IPS DF 19.7 (cell line): ENCODE measurements around the gene KRTAP16-1.
A peak's percentile ranks its signal among the peaks of the same experiment; 100 is the strongest.

Experiments
- DNase-seq: peaks from one replicate; pipeline ENCODE4 v3.0.0-alpha.2; 2013; ENCODE audit warnings: low read depth, low spot score

KRTAP16-1 gene

DNA sequence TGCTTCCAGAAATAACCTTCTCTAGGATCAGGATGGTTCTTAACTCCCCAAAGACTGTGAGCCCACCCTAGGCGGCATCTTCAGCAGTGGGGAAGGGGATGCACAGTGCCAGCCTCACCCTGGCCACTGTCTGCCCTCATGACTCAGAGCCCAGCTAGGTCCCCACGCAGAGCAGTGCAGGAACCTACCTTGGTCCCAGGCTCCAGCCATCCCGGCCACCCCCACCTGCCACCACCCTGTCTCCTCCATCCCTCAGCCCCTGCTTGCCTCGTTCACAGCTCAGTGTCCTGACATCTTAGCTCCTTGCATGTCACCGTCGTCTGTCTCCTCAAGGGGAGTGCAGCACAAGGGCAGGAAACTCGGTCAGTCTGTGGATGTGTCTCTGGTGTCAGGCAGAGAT, 22.5 kb upstream of the KRTAP16-1 start:
- DNase-seq, result no peak

DNA sequence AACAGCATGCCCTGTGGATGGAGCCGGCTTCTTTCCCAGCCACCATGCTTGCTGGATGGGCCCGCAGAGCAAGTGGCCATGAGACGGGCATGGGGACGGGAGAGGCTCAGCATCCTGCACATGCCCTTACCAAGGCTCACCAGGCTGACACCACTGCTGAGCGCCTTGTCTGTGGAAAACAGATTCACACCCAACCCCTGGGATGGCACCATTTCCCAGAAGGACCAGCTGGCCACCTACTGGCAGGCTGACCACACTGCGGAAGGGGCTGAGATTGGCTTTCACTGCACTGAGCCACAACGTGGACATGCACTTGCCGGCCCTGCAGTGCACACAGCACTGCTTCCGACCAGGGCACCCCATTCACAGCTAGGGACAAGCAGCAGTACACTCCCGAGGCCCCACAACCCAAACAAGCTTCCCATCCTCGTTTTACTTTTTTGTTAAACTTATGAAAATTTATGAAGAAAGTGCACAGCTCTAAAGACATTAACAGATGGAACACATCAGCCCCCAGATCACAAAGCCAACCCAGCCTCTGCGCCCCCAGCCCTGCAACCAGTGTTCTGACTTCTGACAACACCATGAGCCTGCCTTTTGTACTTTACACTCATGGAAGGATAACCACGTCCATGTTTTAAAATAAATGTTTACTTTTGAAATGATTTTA, 20.3 kb upstream of the KRTAP16-1 start:
- peak; percentile 33 for DNase-seq

DNA sequence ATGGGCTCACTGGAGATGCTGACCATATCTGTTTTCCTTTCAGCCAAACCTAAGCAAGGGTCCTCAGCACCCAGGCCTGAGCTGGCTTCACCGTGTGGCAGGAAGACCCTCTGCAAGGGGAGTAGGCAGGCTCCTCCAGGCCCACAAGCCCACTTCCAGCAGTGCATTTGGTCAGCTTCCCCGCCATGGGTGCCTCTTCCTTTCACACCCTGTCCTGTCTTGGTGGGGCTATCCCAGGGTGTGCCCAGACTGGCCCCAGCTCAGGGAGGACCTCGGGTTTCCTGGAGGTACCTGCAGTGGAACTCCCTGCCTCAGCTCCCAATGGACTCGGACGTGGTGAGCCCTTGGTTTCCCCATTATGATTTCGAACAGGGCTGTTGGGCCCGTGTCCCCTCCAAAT, 19.1 kb upstream of the KRTAP16-1 start:
- no peak for DNase-seq

DNA sequence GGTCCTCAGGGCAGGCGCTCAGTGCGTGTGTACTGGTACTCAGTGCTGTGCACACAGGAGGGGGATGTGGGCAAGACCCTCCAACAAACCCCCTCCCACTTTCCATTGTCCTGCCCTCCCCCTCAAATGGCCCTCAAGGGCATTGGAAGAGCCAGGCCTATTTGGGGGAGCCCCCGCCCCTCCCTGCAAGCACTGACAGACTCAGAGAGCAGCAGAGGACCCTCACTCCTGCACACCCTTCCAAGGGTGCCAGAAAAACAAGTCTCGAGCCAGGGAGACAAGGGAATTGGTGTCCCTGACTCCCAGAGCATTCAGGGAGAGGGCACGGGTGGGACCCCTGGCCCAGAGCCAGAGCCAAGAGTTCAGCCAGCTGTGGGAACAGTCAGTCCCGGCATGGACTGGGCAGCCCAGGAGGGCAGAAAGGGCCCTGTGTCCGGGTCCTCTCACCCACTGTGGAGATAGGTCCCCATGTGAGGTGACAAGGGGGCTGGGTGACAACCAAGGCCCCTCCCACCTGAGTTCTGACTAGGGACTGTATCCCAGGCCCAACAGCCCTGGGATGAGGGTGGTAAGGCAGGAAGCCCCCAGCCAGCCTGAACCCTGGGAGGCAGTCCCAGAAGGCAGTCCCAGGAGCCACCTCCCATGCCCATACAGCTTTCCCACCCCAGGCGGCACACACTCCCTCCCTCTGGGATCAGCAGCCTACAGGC, 18.5 kb upstream of the KRTAP16-1 start:
- no peak for DNase-seq

DNA sequence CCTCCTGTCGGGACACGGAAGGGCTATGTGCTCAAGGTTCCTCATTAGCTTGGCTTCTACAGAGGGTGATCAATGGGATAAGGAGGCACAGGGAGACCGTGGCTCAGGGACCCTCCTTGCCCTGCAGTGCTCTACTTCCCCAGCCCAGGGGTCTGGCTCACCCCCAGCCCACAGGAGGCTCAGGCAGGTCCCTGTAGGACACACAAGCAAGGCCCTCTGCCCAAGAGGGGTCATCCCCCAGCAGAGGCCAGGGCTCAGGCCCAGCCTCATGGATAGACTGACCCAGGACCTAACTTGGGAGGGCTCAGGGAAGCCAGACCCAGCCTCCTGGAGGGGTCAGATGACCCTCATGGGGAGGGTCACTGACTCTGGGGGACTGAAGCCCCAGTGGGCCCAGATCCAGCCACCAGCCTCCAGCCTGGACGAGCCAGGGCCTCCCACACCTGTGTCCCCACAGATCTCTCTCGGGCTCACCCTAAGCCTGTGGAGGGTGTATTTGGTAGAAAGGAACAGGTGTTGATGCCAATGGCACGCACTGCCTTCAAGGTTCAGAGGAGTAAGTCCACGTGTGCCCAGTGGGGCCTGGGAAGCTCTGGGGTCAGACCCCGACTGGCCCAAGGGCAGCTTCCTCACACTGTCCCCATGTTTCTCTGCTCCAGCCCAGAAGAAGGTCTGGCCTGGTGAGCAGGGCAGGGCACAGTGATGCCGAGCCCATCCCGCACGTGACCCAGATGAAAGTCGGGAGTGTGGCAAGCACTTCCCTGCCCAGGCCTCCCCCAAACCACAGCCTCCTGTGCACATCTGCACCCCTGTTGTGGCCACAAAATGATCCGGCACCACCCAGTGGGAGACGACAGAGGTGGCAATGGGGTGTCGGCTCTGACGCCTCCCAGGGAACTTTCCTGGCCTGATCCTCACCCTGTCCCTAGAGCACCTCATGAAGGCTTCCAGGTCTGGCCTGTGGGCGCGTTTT, 17.4 kb upstream of the KRTAP16-1 start:
- no peak for DNase-seq

DNA sequence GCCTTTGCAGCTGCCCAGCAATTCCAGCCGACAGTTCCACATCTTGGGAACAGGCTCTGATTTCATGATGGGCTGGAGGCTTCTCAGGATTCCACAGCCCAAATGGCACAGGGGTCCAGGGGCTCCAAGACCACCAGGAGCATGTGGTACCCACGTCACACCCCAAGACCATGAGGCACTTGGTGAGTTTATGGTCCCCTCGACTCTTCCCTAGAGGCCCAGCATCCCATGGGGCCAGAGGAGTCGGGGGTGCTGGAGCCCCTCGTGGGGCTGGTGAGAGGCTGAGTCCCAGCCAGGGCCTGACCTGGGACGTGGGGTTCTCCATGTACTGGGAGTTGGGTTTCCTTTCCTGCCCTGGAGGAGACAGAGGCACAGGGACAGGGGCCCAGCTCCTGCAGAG, 16.5 kb upstream of the KRTAP16-1 start:
- DNase-seq, result no peak

DNA sequence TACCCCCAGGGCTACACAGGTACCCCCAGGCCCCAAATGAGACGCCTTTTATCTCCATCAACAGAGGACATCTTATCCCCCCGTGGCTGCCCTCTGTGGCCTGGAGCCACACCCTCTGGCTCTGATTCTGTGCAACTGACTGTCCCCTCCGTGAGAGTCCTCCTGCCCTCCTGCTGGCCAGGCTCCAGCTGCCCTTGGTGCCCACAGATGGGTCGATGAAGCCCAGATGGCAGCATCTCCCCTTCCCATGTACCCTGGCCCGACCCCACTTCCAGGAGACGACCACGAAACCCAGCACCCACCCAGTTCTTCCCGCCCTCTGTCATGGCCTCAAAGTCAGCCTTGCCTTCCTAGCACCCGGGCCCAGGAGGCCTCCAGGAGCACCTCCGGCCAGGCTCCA, 16.0 kb upstream of the KRTAP16-1 start:
- DNase-seq, result no peak

DNA sequence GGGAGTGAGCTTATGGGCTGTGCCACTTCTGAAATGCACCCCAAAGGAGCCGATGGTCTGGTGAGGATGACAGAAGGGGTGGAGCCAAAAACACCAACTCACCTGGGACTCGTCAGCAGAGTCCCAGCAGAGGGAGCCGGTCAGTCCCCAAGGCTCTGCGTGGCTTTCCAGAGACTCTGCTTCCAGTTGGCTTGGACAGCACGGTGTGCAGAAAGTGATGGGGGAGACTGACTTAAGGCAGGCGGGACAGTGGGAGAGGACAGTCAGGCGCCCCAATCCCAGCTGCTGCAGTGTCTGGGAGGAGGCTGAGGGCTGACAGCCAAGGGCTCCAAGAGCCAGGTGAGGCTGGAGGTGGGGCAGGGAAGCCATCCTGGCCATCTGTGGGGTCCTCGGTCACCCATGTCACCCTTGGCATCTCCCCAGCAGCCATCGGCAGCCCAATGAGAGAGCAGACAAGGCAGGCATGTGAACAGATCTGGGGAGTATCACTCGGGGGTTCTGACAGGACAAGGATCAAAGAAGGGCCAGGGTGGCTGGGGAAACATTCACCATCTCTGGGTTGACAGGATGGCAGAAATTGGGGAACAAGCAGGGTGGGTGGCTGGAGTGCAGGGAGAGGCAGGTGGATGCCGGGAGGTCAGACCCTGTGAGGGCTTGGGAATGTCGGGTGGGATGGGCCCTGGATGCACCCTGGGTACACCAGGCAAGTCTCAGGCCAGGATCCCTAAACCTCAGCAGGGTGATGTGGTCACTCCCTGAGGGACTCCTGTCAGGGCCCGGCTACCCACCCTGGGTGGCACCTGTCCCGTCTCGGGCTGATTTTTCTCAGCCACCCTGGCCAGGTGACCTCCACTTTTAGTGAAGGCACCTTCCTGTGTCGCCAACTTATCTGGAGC, 15.3 kb upstream of the KRTAP16-1 start:
- peak; percentile 42 for DNase-seq

DNA sequence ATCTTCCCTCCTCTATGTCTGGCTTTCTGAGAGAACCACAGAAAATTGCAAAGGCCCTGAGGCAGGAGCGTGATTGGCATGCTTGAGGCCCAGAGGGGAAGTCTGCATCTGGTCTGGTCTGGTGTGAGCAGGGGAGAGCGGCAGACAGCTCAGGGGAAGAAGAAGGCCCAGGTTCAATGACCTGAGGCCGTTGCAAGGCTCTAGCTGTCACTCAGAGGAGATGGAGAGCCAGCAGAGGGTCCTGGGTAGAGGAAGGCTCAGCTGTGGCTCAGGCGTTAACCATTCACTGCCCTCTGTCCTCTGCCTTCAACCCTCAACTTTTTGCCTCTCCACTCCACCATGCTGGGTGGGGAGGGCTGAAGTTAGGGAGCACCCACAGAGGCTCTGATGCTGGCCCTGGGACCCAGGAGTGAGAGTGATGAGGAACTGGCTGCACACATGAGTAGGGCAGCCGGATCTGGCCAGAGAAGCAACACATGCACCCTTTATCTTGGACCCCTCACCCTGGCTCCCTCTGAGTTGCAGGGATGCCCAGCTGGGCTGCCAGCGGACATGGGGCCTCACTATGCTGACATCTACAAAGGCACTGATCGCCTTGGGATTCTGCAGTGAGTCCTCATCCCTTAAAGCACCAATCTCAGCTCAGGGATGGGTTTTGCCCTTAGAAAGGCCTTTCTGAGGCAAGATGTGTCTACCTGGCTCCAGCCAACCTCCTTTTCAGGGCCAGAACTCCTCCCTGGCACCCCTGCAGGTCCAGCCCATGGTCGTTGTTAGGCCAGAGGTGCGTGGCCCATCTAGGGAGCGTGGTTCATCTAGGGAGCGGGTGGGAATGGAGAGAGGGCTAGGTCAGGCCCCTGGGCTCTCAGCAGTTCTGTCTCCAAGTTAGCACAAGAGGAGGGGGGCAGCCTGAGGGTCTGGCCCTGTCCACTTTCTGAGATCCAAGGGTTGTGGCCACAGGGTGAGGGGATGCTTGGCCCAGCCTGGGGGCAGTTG, 14.1 kb upstream of the KRTAP16-1 start:
- no peak for DNase-seq

DNA sequence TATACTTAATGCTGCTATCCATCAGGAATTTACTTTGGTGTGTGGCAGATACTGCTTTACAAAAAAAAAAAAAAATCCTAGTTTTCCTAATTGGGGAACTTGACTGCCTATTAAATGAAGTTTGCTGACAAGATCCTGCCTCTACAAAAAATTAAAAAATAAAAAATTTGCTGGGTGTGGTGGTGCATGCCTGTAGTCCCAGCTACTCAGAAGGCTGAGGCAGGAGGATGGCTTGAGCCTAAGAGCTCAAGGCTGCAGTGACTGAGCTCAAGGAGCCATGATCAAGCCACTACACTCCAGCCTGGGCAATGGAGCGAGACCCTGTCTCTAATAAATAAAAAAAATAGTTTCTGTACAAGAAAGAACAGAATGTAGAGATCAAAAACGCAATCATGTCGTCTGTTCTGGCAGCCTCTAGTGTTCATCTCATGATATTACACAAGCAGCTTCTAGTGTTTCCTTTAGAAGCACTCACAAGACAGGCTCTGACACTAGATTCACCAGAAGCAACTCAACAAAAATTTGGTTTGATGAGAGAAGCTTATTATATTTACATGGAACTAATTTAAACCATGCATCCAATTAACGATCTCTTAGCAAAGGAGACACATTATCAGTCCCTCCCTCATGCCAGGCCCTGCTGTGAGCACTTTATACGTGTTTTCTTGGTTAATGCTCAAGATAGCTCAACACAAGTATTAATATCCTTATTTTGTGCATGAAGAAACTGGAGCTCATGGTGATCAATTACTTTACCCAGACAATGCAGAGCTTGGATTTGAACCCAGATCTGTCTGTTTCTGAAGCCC, 13.2 kb upstream of the KRTAP16-1 start:
- DNase-seq, result no peak

DNA sequence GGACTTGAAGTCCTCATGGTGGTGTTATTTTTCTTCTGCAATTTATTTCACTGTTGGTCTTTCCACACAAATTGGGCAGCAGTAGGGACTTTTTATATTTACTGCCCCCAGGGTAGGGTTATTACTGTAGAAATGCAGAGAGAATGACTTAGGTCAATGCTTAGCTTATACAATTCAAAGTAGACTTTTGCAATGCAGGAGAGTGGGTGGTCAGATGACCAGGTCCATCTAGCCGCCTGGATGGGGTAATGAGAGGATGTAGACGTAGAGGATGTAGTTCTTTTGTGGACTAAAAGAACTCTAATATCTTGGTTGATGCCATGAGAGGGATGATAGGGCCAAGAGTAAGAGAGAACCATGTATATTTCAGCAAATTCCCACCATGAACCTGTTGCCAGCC, 9.1 kb upstream of the KRTAP16-1 start:
- no peak for DNase-seq

DNA sequence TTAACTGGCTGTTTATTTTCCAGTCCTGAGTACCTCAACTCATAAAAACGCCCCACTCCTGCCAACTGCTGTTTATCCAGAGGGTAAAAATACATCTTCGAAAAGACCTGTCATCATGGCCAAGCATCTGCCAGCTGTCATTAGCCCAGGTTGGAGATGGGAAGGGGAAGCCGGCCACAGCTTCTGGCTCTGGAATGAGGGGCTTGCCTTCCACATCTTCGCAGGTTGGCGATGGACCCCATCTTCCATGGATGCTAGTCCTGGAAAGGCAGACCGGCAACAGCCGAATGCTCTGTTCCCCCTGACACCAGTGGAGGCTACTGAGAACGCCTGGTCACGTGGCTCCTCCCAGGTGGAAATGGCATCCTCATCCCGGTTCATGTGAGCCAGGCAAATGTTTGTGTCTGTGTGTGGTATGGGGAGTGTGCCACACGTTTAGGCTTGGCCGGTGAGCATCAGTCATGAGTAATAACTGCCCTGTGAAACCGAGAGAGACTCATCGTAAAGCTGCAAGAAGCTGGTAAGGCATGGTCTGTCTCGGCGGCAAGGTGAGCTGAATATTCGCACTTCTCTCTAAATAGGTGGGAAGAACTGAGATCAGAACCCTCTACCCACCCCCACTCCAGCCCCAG, 6.8 kb upstream of the KRTAP16-1 start:
- DNase-seq, result no peak

DNA sequence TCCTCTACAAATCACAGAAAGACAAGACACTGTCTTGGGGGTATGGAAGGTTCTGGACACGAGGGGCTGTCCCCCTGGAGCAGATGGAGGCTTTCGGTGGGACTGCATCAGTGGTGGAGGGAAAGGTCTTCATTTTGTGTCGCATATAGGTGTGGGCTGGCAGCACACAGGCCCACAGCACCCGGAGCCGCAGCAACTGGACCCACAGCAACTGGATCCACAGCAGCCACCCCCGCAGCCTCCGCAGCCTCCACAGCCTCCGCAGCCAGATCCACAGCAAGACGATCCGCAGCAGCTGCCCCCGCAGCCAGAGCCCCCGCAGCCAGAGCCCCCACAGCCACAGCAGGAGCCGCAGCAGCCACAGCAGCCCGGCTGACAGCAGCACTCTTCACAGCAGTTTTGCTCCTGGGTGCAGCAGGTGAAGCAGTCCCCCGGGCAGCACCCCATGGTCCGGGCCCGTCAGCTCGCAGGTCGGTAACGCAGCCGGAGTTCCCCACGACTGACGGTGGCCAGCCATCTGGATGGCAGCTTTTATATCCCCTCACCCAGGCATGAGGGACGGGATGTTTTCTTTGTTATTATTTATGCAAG, 6.2 kb upstream of the KRTAP16-1 start, which contains the start of gene KRTAP17-1:
Gene KRTAP17-1, minus strand, starts transcription at position 507 of the 591 bp plus-strand sequence. Its CDS starts 60 bp downstream, at position 447.
- DNase-seq, result no peak

DNA sequence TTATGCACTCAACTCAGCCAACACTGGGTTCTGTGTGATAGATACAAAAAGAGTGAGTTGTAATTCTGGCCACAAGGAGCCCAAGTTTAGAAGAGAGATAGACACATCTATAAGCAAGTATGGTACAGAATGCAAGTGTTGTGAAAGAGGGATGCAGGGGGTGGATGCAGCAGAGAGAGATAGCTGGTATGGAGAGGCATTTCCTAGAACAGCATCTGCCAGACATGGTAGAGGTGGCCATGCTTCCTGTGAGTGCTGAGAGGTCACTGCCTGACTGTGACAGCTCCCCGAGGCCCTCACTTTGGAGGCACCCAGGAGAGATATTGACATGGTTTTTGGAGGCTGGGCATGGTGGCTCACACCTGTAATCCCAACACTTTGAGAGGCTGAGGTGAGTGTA, 2.0 kb upstream of the KRTAP16-1 start:
- DNase-seq, result no peak

DNA sequence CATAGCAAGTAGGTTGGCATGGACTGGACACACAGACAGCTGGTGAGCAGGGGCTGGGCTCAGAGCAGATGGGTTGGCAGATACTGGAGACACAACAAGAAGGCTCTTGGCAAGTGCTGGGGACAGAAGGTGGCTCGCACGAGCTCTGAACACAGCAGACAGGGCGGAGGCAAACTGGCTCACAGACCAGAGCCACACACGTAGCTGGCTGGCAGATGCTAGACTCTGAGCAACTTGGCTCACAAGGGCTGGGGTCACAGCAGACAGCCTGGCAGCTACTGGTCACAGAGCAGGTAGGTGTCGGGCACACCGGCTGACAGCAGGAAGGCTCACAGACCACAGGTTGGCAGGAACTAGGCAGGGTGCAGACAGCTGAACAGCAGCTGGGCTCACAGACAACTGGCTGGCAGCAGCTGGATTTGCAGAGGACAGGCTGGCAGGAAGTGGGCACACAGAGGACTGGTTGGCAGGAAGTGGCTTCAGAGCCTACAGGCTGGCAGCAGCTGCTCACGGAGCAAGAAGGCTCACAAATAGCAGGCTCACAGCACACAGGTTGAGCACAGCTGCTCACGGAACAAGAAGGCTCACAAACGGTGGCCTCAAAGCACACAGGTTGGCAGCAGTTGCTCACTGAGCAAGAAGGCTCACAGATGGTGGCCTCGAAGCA, 725 bp downstream of the KRTAP16-1 start:
- no peak for DNase-seq

DNA sequence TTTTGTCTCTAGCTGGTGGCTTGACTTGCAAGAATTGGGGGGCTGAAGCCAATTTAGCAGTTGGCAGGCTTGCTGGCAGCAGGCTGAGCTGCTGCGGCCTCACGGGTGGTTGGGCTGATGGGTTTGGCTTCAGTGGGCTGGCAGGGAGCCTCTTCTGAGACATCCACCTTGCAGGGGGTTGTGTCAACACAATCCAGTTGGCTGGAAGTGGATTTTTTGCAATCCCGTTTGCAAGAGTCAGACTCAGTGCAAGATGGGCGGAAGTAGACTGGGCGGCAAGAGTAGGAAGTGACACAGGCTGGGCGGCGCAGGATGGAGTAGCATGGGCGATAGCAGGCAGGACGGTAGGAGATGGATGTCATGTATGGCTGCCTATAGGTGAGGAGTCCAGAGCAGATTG, 1.5 kb downstream of the KRTAP16-1 start:
- DNase-seq, result no peak

DNA sequence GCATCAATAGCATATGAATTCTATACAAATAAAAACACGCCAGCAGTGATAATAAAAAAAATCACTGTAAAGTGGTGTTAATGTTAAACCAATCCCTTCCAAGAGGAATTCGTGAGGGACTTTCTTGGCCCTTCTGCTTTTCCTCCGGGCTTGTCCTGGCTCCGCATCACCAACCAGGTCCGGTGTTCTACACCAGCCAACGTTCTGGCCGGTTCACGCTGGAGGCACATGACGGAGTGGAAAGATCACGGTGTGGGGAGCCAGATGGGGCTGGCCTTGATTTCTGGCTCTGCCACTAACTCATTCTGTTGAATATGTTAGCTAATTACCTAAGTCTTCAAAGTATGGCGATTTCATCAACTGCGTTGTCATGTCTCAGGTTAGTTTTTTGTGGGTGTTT, 5.0 kb downstream of the KRTAP16-1 start:
- DNase-seq, result no peak

DNA sequence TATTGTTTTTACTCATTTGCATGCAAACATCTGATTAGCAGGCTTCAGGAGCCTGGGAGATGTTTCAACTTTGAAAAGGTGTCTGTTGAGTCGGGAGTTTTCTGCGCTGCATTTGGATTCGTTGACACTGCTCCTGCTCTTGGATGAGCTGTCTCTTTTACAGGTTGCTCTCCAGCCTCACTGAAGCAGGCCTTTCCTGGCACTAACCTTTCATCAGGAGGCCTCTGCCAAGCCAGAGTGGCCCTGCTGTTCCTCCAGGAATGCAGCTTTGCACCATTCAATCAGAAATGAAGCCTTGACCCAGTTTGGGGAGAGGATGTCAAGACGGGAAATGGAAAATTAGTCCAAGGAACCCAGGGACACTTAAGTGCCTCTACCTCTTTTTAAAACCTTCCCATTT, 6.1 kb downstream of the KRTAP16-1 start:
- no peak for DNase-seq
